ENCODE data around the gene SLC2A14.
"Not testable (repeated sequence)": the region's sequence is repeated elsewhere in the genome, so short reads cannot be mapped to it uniquely, and the experiment has no call there.

GRCh38 chr12:7806319-7806718 lies 66.4 kb downstream of the SLC2A14 start:
- not testable (repeated sequence) for TF ChIP-seq CTCF, POLR2A (IDR thresholded peaks at IDR 0.05)

All from adrenal gland (tissue), 5 donors.